Coronary artery (tissue), 2 donors: ENCODE measurements around the gene DMXL2.

Experiments
- DNase-seq: peaks from one replicate; pipeline ENCODE4 v3.0.0-alpha.2; 2017; ENCODE audit warnings: low spot score
- H3K27ac ChIP-seq, 2 donors: fragments of 200-600 bp; sonication (generic); one replicate each; pipeline ENCODE4 v1.5.1; 2016 to 2019
- H3K4me3 ChIP-seq: fragments of 200-600 bp; sonication (generic); 2 replicates; pipeline ENCODE4 v1.5.1; 2016; ENCODE audit warnings: mild to moderate bottlenecking, moderate library complexity
- TF ChIP-seq, protein P1 (sequence below): fragments of 200-600 bp; sonication (generic); IDR thresholded peaks from one replicate; pipeline ENCODE4 v1.5.1; 2019; ENCODE audit warnings: antibody characterized with exemption

DMXL2 gene

DNA sequence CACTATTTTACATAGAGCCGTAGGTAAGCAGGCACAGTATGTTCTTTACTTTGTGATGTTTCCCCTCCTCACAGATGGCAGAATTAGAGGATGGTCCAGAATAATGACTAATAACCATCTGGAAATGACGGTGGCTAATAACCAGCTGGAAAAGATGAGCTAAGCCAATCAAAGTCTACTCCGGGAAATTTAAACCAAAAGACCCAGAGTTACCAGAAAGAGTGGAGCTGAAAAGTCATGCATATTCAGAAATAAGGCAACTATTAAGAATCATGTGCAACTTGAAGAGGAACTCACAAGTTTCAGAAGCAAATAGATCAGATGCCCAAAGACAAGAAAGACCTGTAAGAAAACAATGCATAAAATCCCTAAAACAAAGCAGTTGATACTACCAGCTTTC lies 33.6 kb downstream of the DMXL2 start:
- Histone ChIP-seq H3K27ac (no peak overlapping the region), H3K4me3 (no peak overlapping the region)
- no peak for DNase-seq
- TF ChIP-seq, protein P1, sequence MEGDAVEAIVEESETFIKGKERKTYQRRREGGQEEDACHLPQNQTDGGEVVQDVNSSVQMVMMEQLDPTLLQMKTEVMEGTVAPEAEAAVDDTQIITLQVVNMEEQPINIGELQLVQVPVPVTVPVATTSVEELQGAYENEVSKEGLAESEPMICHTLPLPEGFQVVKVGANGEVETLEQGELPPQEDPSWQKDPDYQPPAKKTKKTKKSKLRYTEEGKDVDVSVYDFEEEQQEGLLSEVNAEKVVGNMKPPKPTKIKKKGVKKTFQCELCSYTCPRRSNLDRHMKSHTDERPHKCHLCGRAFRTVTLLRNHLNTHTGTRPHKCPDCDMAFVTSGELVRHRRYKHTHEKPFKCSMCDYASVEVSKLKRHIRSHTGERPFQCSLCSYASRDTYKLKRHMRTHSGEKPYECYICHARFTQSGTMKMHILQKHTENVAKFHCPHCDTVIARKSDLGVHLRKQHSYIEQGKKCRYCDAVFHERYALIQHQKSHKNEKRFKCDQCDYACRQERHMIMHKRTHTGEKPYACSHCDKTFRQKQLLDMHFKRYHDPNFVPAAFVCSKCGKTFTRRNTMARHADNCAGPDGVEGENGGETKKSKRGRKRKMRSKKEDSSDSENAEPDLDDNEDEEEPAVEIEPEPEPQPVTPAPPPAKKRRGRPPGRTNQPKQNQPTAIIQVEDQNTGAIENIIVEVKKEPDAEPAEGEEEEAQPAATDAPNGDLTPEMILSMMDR, result no peak

DNA sequence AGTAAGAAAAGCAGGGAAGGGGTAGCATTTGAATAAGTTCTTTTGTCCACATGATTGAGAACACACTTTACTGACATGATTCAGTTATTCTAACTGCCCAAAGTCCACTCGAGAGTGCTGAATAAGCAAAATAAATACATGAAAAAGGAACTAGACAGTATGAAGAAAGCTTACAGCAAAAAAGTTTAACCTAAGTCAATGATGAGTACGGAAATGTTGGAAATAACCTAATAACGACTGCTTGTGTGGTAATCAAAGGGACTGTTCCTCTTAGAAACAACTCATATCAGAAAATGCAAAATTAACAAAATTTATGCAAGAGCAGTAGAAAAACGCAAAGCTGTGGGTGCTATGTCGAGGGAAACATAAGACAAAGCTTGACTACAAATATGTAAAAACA lies 36.6 kb downstream of the DMXL2 start:
- Histone ChIP-seq H3K27ac (peak overlapping the region in 1 of 2 donors; percentile 12), H3K4me3 (no peak overlapping the region)
- DNase-seq, result no peak
- TF ChIP-seq, protein P1, result no peak

DNA sequence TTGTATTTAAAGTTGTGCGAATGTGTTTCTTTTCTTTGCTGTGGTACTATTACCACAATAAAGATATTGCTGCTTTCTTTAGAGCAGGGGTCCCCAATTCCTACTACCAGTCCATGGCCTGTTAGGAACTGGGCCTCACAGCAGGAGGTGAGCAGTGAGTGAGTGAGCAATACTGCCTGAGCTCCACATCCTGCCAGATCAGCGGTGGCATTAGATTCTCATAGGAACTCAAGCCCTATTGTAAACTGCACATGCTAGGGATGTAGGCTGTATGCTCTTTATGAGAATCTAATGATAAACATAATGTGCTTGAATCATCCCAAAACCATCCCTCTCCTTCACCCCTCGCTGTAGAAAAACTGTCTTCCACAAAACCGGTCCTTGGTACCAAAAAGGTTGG lies 41.6 kb downstream of the DMXL2 start:
- Histone ChIP-seq H3K4me3 (no peak overlapping the region), H3K27ac (no peak overlapping the region)
- TF ChIP-seq, protein P1, result no peak
- DNase-seq, result no peak

DNA sequence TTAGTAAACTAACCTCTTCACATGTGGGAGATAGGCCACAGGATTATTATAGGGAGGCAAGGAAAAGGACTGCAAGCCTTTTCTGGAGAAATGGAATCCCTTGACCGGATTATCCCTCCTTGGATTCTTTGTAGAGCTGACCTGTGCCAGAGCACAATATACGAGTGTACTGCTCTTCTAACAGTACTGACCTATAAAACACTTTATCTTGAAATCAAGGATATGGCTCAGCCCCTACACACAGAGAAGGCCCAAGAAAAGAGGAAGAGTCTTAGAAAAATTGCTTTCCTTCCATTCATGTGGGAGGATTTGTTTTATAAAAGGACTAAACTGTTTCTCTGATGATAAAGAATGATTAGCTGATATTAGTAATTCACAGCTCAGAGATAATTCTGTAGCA lies 42.2 kb downstream of the DMXL2 start:
- no peak for DNase-seq
- no peak overlapping the region for H3K4me3 ChIP-seq
- no peak overlapping the region for H3K27ac ChIP-seq
- TF ChIP-seq, protein P1, result no peak

DNA sequence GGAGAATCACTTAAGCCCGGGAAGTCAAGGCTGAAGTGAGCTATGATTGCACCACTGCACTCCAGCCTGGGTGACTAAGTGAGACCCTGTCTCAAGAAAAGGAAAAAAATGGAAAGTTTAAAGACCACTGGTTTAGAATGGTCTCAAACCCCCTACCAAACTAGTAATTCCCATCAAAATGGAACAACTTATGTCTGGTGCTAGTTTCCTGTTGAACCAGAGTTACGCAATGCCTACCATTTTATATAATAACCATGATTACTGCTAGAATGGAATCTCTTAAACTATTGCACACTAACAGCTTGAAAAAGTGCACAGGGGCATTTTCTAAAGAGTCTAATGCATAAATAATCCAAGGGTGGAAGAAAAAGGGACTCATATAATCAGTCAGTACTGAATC lies 43.6 kb downstream of the DMXL2 start:
- TF ChIP-seq, protein P1, result no peak
- DNase-seq, result no peak
- Histone ChIP-seq H3K4me3 (no peak overlapping the region), H3K27ac (no peak overlapping the region)

DNA sequence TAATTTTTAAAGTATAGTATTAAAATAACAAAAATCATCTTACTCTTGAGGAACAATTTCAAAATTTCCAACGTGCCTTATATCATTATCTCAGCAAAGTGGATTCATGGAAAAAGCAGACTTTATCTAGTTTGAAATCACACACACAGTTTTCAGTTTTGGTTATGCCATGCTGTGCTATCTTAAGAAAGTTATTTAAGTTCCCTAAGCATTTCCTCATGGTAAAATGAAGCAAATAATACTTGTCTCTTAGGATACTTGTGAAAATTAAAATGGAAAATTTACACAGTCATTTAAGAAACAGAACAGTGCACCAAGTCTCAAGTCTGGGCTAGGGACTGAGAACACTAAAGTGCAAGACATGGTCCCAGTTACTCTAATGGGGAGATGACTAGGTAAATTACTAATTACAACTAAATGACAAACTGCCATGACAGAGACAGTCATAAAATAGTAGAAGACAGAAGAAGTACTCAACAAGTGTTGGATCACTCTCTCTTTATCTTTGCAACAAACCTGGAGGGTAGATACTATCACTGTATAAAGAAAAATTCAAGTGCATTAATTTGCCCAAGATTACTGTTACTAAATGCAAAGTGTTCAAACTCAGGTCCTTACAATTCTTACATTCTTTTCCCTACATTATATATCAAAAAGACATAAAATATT lies 44.8 kb downstream of the DMXL2 start:
- DNase-seq, result no peak
- TF ChIP-seq, protein P1, result no peak
- H3K27ac ChIP-seq, result peak overlapping the region in 1 of 2 donors; percentile 51
- no peak overlapping the region for H3K4me3 ChIP-seq

DNA sequence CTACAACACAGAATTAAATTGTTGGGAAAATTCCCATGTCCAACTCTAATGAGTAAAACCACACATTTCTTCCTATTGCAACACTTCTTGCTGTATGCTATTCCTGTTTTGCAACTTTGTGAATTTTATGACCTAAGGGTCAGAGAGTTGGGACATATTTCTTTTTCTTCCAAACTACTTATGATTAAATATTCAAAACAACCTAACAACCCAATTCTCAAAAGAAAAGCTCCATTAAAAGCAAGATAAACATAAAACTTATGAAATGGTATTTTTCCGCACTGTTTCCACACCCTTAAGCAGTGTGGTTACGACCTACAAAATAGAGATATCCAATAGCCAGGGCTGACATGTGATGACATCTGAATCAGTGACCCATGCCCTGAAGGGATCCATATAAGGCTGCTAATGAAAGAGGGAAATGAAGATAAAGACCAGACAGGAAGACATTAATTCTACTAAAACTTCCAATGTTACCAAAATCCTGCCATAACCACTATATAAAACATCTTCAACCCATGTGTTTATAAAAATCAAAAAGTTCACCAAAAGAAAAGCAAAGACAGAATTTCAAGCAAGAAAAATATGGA lies 45.6 kb downstream of the DMXL2 start:
- Histone ChIP-seq H3K27ac (peak overlapping the region in 1 of 2 donors; percentile 51), H3K4me3 (no peak overlapping the region)
- TF ChIP-seq, protein P1, result no peak
- DNase-seq, result no peak
